Neural cell (in vitro differentiated cells): ENCODE measurements around the gene TSPOAP1.

Experiments
- CTCF ChIP-seq: fragments of 450-650 bp; IDR thresholded peaks from 2 replicates; pipeline ENCODE4 v1.5.1; 2014; ENCODE audit warnings: antibody characterized with exemption, mild to moderate bottlenecking, moderate library complexity; ENCODE audit not compliant: poor library complexity, severe bottlenecking
- EP300 ChIP-seq: fragments of 450-650 bp; conservative IDR thresholded peaks from 2 replicates; pipeline ENCODE4 v1.6.1; 2014; ENCODE audit warnings: antibody characterized with exemption, mild to moderate bottlenecking, moderate library complexity; ENCODE audit not compliant: poor library complexity, severe bottlenecking
- EZH2 ChIP-seq: fragments of 200-600, 300-800 bp; shearing (Covaris generic), sonication (generic); IDR thresholded peaks from 2 replicates; pipeline ENCODE4 v1.6.1; 2014; ENCODE audit warnings: antibody characterized with exemption, low read length, borderline replicate concordance, mild to moderate bottlenecking; ENCODE audit not compliant: insufficient read depth, poor library complexity, severe bottlenecking
- MXI1 ChIP-seq: fragments of 450-650 bp; conservative IDR thresholded peaks from 2 replicates; pipeline ENCODE4 v1.6.1; 2014; ENCODE audit warnings: antibody characterized with exemption, mild to moderate bottlenecking; ENCODE audit not compliant: poor library complexity, severe bottlenecking
- POLR2AphosphoS5 ChIP-seq: IDR thresholded peaks from 2 replicates; pipeline ENCODE4 v1.6.1; 2012
- RAD21 ChIP-seq: fragments of 450-650 bp; conservative IDR thresholded peaks from 2 replicates; pipeline ENCODE4 v1.6.1; 2014; ENCODE audit warnings: antibody characterized with exemption, mild to moderate bottlenecking, moderate library complexity
- SMC3 ChIP-seq: fragments of 450-650 bp; conservative IDR thresholded peaks from 2 replicates; pipeline ENCODE4 v1.6.1; 2014; ENCODE audit warnings: antibody characterized with exemption, mild to moderate bottlenecking, moderate library complexity; ENCODE audit not compliant: poor library complexity
- TAF1 ChIP-seq: IDR thresholded peaks from 2 replicates; pipeline ENCODE4 v1.6.1; 2012; ENCODE audit warnings: low read depth

GRCh38 chr17:58377093-58377601 is 48.6 kb upstream of the TSPOAP1 start:
- TF ChIP-seq CTCF (no peak), POLR2AphosphoS5 (no peak), TAF1 (no peak), RAD21 (no peak), EZH2 (no peak), MXI1 (no peak), EP300 (no peak), SMC3 (no peak)
